ENCODE data around the gene BUB1.
"Not testable (repeated sequence)": the region's sequence is repeated elsewhere in the genome, so short reads cannot be mapped to it uniquely, and the experiment has no call there.

Gene BUB1

DNA sequence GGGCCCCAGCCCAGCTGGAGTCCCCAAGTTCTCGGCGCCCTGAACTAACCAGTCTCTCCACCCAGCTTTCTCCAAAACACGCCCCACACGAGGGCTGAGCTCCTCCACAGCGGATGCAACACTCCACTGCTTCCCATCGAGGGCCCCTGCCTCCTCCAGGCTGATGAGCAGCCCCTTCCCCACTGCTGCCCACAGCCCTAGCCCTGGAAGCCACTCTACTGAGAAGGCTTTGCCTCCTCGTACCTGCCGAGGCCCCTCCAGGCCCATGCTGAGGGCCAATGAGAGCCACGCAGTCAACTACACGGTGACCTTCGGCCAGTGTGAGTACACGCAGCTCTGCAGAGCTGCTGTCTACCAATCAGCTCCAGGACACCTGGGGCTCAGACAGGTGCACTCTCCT lies 72.8 kb downstream of the BUB1 start:
- in situ Hi-C loops (cut with MboI; ENCODE audit: low sequenced_read_pairs), result not testable (repeated sequence)

DNA sequence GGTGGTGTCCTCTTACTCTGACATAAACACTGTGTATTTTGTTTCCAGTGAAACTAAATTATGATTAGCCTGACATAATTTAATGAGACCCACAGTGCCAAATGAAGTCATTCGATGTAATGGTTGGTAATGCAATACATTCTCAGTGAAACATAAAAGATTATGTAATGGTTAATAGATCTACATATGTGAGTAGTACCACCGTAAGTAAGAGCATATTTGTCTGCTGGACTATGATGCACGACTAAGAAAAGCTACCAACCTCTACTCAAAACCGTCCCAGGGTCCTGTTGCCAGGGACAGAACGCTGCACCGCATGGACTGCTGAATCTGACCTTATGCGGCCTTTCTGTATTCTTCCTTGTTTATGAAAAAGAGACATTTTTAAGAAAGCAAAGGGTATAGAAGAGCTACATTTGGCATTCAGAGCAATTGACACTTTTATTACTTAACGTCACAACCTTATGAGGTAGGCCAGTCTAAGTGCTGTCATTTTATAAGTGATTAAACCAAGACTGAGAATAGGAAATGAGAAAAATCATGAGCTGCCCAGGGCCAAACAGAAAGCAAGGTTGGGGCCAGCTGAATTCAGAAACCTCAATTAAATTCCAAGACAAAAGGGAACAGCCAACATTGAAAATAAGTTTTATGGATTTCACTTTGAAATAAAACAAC lies 73.8 kb downstream of the BUB1 start:
- in situ Hi-C loops (cut with MboI; ENCODE audit: low sequenced_read_pairs), result not testable (repeated sequence)

DNA sequence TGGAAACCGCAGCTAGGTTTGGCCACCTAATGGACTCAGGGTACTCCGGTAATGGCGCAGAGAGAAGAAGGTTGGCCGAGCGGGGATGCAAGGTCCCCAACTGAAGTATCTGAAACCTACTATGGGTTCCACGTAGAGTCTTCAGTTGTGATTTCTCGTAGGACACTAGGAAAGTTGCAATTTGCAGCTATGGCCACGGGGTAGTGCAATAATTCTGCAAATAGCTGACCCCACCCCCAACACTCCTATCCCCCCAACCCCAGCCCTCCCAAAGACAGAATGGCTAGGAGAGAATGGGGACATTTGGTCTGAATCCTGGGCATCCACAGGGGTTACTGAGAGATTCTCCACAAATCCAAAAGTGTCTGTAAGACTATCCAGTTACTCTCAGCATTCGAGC lies 75.7 kb downstream of the BUB1 start:
- in situ Hi-C loops (cut with MboI; ENCODE audit: low sequenced_read_pairs), result not testable (repeated sequence)

DNA sequence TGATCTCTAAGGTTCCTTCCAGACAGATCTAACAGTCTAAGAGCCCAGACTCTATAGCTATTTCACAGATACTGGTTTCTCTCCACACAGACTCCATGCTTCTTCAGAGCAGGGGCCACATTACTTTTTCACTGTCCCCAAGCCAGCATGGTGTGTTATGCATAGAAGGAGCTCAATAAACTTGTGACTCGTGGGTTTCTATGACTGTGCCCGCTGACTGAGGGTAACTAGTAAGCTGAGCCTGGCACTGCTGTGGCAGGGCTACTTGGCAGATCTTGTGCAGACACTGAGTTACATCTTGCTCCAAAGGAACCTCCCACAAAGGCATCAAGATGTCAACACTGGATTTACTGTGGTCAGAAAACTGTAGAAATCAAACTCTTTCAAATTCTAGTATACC lies 85.9 kb downstream of the BUB1 start:
- in situ Hi-C loops (cut with MboI; ENCODE audit: low sequenced_read_pairs), result not testable (repeated sequence)

DNA sequence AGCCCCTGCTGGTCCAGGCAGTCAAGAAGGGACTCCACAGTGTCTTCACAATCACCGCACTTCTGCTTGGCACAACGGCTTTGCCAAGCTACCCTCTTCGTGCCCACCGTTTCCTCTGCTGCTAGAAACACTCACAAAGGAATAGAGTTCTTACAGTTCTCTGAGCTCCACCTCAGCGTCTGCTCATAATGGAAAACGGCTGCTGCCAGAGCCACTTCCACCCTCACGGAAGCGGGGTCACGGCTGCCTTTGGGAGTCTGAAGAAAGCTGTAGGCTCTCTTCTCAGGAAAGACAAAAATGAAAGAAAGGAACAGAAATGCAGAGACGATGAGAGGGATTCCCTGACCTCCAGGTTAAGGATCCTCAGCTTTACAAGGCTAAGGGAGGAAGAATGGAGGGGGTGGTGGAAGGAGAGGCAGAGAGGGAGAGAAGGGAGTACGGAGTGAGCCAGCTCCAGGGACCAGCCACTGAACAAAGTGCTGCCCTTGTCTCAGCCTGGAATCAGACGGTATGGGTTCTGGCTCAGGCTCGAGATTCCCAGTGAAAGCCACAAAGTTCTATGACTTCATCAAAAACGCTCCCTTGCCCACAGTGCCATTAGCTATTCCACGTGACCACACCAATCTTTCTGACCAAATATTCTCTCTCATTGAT lies 88.1 kb downstream of the BUB1 start:
- in situ Hi-C loops (cut with MboI; ENCODE audit: low sequenced_read_pairs), result not testable (repeated sequence)

DNA sequence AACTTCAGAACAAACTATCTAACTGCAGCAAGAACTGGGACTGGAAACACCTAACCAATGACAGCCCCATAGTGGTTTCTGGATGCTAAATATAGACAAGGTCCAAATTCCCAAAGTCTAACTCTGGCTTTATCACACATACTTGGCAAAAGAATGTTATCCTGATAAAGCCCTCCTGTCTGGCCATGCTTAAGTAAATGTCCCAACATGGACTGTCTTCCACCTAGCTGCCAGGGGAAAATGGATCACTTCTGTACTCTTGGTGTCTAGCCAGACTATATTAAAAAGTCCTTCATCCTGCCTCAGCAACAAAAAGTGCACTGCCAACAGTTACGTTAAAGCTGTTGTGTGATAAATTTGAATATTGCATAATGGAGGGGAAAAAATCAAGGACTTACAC lies 89.3 kb downstream of the BUB1 start:
- in situ Hi-C loops (cut with MboI; ENCODE audit: low sequenced_read_pairs), result not testable (repeated sequence)

Data from HL-60/S4 treated with retinoic acid at 250 ng/mL for 4 days and 3 days (cell line).